ENCODE measurements around the gene DGCR6. TPM values are rescaled to one million over a fixed set of nuclear protein-coding genes. Genes with fewer than 3 reads are reported as not detected.
"Not testable (repeated sequence)": the region's sequence is repeated elsewhere in the genome, so short reads cannot be mapped to it uniquely, and the experiment has no call there.

Gene DGCR6
- total RNA-seq, 1 donor from 2014 or later: 3.1 TPM

DNA sequence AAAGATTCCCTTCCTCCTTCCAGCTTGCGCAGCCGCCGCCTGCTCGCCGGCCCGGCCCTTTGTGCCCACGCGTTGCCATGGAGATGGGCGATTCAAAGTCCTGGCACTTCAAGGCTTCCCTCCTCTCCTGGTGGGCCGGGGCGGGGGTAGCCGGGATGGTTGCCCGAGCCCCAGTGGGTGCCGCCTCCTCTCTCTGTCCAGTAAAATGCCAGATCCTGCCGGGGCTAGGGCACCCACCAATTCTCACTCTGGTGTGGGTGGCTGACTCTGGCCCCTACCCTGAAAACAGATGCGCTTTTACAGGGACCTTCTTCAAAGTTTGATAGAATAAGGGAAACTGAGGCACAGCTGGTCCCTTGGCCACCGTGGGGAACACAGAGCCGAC is 52.2 kb downstream of the DGCR6 start:
- not testable (repeated sequence) for H3K9me3 Mint-ChIP-seq (ENCODE audit: low read depth); H3K27me3 Mint-ChIP-seq; H3K36me3 Mint-ChIP-seq (ENCODE audit: insufficient read depth)

DNA sequence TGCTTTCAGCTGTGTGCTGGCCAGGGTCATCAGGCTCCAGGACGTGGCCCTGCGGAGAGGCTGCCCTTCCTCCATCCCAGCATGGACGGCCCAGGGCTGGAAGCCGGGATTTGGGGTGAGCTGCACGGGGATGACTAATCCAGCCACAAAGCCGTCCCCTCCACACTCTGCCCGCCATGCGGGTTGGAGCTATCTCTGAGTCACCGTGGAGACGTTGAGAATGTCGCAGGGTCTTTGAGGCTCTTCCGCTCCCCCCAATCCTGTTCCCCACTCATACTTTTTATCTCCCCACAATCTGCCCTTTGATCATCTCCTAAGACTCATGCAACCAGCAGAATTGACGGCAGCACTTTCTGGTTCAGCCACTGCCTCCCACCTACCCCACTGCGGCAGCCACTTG is 52.6 kb downstream of the DGCR6 start:
- not testable (repeated sequence) for H3K36me3 Mint-ChIP-seq (ENCODE audit: insufficient read depth); DNase-seq (ENCODE audit: low spot score, unreplicated experiment); H3K4me1 Mint-ChIP-seq (ENCODE audit: low read depth); H3K9me3 Mint-ChIP-seq (ENCODE audit: low read depth); H3K27me3 Mint-ChIP-seq; H3K27ac Mint-ChIP-seq; H3K4me3 Mint-ChIP-seq (ENCODE audit: low read depth)

More for the DNA sequence above, 52.2 kb downstream of the DGCR6 start:
- H3K4me1 Mint-ChIP-seq (ENCODE audit: low read depth); H3K4me3 Mint-ChIP-seq (ENCODE audit: low read depth); DNase-seq (ENCODE audit: low spot score, unreplicated experiment); H3K27ac Mint-ChIP-seq: not testable (repeated sequence)

DNA sequence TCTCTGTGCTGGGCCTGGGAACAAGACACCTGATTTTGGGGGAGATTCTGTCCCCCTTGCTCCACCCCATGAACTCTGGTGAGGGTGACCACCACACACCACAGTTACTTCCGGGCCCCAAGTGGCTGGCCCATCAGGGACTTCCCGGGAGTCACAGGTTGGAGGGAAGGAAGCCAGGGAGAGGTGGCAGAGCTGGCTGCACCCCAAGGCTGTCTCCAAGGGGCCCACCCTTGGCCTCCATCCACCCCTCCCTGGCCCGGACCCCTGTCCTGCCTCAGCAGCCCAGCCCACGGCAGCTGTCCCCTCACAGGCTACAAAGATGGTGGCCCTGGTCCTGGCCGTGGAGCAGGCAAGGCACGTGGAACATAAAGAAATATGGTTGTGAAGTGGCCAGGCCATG is 53.1 kb downstream of the DGCR6 start:
- not testable (repeated sequence) for H3K9me3 Mint-ChIP-seq (ENCODE audit: low read depth); H3K36me3 Mint-ChIP-seq (ENCODE audit: insufficient read depth); H3K4me1 Mint-ChIP-seq (ENCODE audit: low read depth)

DNA sequence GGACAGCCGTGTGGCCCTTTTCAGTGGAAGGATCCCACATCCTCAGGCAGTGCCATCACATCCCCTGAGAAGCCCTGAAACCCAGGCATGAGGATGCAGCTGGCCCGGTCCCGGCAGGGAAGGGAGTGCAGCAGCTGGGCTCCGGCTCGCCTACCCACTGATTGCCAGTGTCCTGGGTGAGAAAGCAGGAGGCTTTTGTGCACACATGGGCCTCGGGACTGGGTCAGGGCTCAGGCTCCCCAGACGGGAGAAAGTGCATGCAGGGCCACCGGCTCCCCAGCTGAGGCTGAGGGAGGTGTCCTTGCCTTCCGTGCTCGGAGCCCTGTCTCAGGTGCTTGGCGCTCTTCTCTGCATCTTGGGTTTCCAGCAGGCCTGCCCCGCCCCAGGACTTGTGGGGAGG is 53.6 kb downstream of the DGCR6 start:
- H3K4me3 Mint-ChIP-seq (ENCODE audit: low read depth); DNase-seq (ENCODE audit: low spot score, unreplicated experiment); H3K27me3 Mint-ChIP-seq; H3K36me3 Mint-ChIP-seq (ENCODE audit: insufficient read depth); H3K4me1 Mint-ChIP-seq (ENCODE audit: low read depth); H3K9me3 Mint-ChIP-seq (ENCODE audit: low read depth); H3K27ac Mint-ChIP-seq: not testable (repeated sequence)

More for the DNA sequence above, 53.1 kb downstream of the DGCR6 start:
- H3K27ac Mint-ChIP-seq; DNase-seq (ENCODE audit: low spot score, unreplicated experiment); H3K27me3 Mint-ChIP-seq; H3K4me3 Mint-ChIP-seq (ENCODE audit: low read depth): not testable (repeated sequence)

DNA sequence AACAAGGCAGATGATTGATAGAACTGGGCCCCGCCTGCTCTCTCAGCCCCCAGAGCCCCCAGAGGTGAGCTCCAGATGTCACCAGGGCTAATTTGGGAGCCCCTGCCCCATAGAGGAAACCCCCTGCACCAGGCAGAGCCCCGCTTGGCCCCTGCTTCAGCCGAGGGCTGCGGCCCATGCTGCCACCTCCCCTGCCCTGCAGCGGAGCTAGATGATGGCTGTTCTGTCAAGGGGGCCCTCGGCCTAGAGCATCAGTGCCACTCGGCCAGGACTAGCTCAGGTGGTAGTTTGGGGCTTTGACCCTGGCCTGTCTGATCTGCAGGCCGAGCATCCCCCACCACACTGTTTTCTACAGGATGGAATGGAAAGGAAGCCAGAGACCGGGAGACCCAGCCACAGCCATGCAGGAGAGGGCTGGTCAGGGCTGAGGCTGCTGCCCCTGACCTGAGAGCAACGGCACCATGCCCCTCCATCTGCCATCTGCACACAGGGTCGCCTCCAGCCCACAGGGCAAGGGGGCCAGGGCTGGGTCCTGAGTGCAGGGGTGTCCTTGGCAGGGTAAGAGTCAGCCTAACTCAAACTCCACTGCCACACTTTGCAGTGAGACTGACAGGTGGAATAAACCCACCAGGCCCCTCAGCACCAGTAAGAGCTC is 54.2 kb downstream of the DGCR6 start:
- not testable (repeated sequence) for H3K9me3 Mint-ChIP-seq (ENCODE audit: low read depth); H3K27ac Mint-ChIP-seq; DNase-seq (ENCODE audit: low spot score, unreplicated experiment); H3K36me3 Mint-ChIP-seq (ENCODE audit: insufficient read depth); H3K27me3 Mint-ChIP-seq; H3K4me3 Mint-ChIP-seq (ENCODE audit: low read depth); H3K4me1 Mint-ChIP-seq (ENCODE audit: low read depth)

DNA sequence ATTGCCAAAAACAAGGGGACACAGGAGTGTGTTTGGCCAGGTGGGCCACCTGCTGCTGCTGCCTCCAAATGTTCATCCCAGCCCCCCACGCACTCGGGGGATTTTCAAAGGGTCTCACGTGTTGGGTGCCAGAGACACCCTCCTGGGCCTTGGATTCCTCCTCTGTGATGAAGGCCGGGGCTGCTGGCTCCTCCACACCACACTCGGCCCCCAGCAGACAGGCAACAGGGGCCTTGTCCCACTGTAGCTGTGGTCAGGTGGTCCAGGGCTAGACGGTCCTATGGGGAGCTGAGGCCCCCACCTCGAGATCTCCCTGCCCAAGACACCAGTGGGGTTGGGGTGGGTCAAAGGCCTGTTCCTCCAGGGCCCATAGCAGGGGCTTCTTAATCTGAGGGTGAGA is 55.1 kb downstream of the DGCR6 start:
- H3K36me3 Mint-ChIP-seq (ENCODE audit: insufficient read depth); H3K27ac Mint-ChIP-seq; H3K27me3 Mint-ChIP-seq; H3K4me1 Mint-ChIP-seq (ENCODE audit: low read depth); DNase-seq (ENCODE audit: low spot score, unreplicated experiment); H3K9me3 Mint-ChIP-seq (ENCODE audit: low read depth); H3K4me3 Mint-ChIP-seq (ENCODE audit: low read depth): not testable (repeated sequence)

Other genes starting within 250 kb of the DGCR6 start
- 6.4 and 9.2 TPM in 2 replicates for gene PRODH, start 30.0 kb downstream of the DGCR6 start, total RNA-seq
- gene DGCR2, start 216.1 kb downstream of the DGCR6 start, total RNA-seq: 87.1 and 89.1 TPM in 2 replicates
- gene TSSK2, start 225.0 kb downstream of the DGCR6 start, total RNA-seq: not detected in 2 replicates
- gene ESS2, start 238.3 kb downstream of the DGCR6 start, total RNA-seq: 18.7 and 20.4 TPM in 2 replicates
- not detected in 2 replicates for gene GSC2, start 244.0 kb downstream of the DGCR6 start, total RNA-seq

All from progenitor cell of endocrine pancreas (in vitro differentiated cells).